Spleen (tissue), 11 donors: Measurements from ENCODE around the gene CST1. TPM values are rescaled to one million over a fixed set of nuclear protein-coding genes. Genes with fewer than 3 reads are reported as not detected.

Experiments
- DNase-seq: peaks from one replicate; pipeline ENCODE4 v3.0.0-alpha.2; 2020
- H3K27ac ChIP-seq, 8 donors: fragments of 200-600 bp; sonication (generic) in 7 of 8; 1 replicate in 4 of 8; 2 replicates in 4 of 8; pipeline versions ENCODE4 v1.5.0 to v1.8.0; 2016 to 2021; ENCODE audit warnings: inconsistent platforms in 4 of 8, mild to moderate bottlenecking in 4 of 8, moderate library complexity in 1 of 8
- H3K27me3 ChIP-seq, 7 donors: fragments of 200-600 bp; sonication (generic) in 6 of 7; replicated peaks in 1 of 7; 1 replicate in 4 of 7; 2 replicates in 3 of 7; pipeline versions ENCODE4 v1.5.0 to v1.8.0; 2016 to 2021; ENCODE audit warnings: inconsistent platforms in 3 of 7, mild to moderate bottlenecking in 1 of 7
- H3K36me3 ChIP-seq, 6 donors: fragments of 200-600 bp; sonication (generic) in 5 of 6; 1 replicate in 4 of 6; 2 replicates in 2 of 6; pipeline versions ENCODE4 v1.5.0 to v1.8.0; 2016 to 2021; ENCODE audit warnings: inconsistent platforms in 2 of 6
- H3K4me1 ChIP-seq, 6 donors: fragments of 200-600 bp; sonication (generic) in 5 of 6; 1 replicate in 3 of 6; 2 replicates in 3 of 6; pipeline versions ENCODE4 v1.5.0 to v1.8.0; 2016 to 2021; ENCODE audit warnings: inconsistent platforms in 3 of 6
- H3K4me3 ChIP-seq, 8 donors: fragments of 200-600 bp; sonication (generic) in 7 of 8; 1 replicate in 4 of 8; 2 replicates in 4 of 8; pipeline versions ENCODE4 v1.5.0 to v1.8.0; 2016 to 2021; ENCODE audit warnings: inconsistent platforms in 4 of 8, mild to moderate bottlenecking in 4 of 8, moderate library complexity in 2 of 8
- H3K9me3 ChIP-seq, 8 donors: fragments of 200-600 bp; sonication (generic) in 7 of 8; 1 replicate in 4 of 8; 2 replicates in 4 of 8; pipeline versions ENCODE4 v1.5.0 to v1.8.0; 2016 to 2021; ENCODE audit warnings: inconsistent platforms in 4 of 8
- POLR2A ChIP-seq, 3 donors: fragments of 450-650 bp; IDR thresholded peaks; one replicate each; pipeline ENCODE4 v1.5.1; 2017; ENCODE audit warnings: antibody characterized with exemption in 3 of 3, mild to moderate bottlenecking in 1 of 3
- POLR2AphosphoS5 ChIP-seq, 3 donors: sonication (generic); formaldehyde crosslinking; IDR thresholded peaks; one replicate each; pipeline ENCODE4 v1.5.1; 2017; ENCODE audit warnings: antibody characterized with exemption in 3 of 3
- WGBS, 5 donors: extraction: QIAGEN DNeasy Blood & Tissue Kit in 3 of 5; methylation state at CpG; one replicate each; pipeline versions ENCODE4 v1.1.5 to v1.1.7; 2013 to 2018; 5-methylcytosine and 5-hydroxymethylcytosine counted together
- intact Hi-C: fragments of 100-400 bp; cut with DNase I; formaldehyde crosslinking; loops from one replicate; pipeline ENCODE4 v1.15.0; 2023; ENCODE audit warnings: low total_unique reads
- polyA plus RNA-seq, 3 donors: library from polyadenylated mRNA; stranded (reverse); fragments of 200-250 nt; gene quantifications; one replicate each; pipeline ENCODE4 v1.2.1, GENCODE V29; 2013
- total RNA-seq, 7 donors: library from RNA; depleted of rRNA in 3 of 7; stranded (reverse); fragments of >200 nt in 3 of 7; fragmentation: NEBNext Ultra II Directional in 4 of 7; extraction: Animal tissue kit (Norgen Biotek cat#: 25700) in 4 of 7; gene quantifications; one replicate each; pipeline versions ENCODE4 v1.1.0 to v1.2.1, GENCODE V29; 2016 to 2021
- TF ChIP-seq, protein P1 (sequence below), 11 experiments: fragments of 200-600 bp in 7 of 11; fragments of 450-650 bp in 4 of 11; sonication (generic) in 4 of 11; IDR thresholded peaks in 8 of 11; conservative IDR thresholded peaks in 3 of 11; 1 replicate in 7 of 11; 2 replicates in 4 of 11; pipeline versions ENCODE4 v1.4.0 to v1.8.0; 2016 to 2021; ENCODE audit warnings: antibody characterized with exemption in 11 of 11, inconsistent platforms in 4 of 11, mild to moderate bottlenecking in 1 of 11
- donor health status: healthy with polysubstance abuse.
- donor health status: DM: no; HTN: no; CAD: no; lungs with moderate emphysema.
- donor health status: DM: no; HTN: no; CAD: no.
- donor health status: Bipolar disorder and iron deficiency.
- donor health status: healthy.
- donor health status: DM: no; HTN: no; CAD: no.
- donor health status: DM: yes; HTN: yes; CAD: no.

Gene CST1
- total and polyA plus RNA-seq, 10 donors: not detected

GRCh38 chr20:23753589-23753988, 2.9 kb upstream of the CST1 start:
- no peak overlapping the region for H3K4me3 ChIP-seq
- peaks cover 0 to 11% (median 0%) of the 10 kb centered on the region in 7 donors for H3K27me3 ChIP-seq
- no peak for DNase-seq
- no peak overlapping the region for H3K27ac ChIP-seq
- no peaks in the 10 kb centered on the region for H3K36me3 ChIP-seq
- H3K4me1 ChIP-seq: no peaks in the 10 kb centered on the region
- intact Hi-C loops: no loop called here
- TF ChIP-seq POLR2AphosphoS5 (IDR thresholded peaks at IDR 0.05) (no peak), POLR2A (IDR thresholded peaks at IDR 0.05) (no peak)
- no peaks in the 10 kb centered on the region for H3K9me3 ChIP-seq
- 83 to 89% (median 86%) methylated on average over 2 of the region's 2 CpGs for WGBS, 5 donors

DNA sequence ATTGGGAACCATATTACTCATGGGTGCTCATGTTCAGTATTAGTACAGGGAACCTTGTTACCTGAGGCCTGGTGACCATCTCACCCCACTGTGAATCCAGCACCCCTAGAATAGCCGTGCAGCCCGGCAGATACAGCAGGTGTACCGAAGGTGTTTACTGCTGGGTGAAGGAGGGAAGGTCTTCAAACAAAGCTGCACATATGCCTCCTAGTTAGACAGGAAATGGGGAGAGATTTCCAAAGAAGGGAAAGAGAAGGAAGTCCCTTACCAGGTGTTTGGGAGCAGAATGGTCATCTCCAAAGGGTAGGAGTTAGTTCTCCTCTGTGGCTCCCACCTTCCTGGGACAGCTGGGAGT, 2.4 kb upstream of the CST1 start:
- DNase-seq: no peak
- Histone ChIP-seq H3K9me3 (no peaks in the 10 kb centered on the region), H3K4me1 (no peaks in the 10 kb centered on the region), H3K27ac (no peak overlapping the region), H3K27me3 (peaks cover 0 to 11% (median 0%) of the 10 kb centered on the region in 7 donors), H3K36me3 (no peaks in the 10 kb centered on the region), H3K4me3 (no peak overlapping the region)
- TF ChIP-seq POLR2AphosphoS5 (IDR thresholded peaks at IDR 0.05): no peak
- TF ChIP-seq POLR2A (IDR thresholded peaks at IDR 0.05): no peak
- TF ChIP-seq, protein P1, sequence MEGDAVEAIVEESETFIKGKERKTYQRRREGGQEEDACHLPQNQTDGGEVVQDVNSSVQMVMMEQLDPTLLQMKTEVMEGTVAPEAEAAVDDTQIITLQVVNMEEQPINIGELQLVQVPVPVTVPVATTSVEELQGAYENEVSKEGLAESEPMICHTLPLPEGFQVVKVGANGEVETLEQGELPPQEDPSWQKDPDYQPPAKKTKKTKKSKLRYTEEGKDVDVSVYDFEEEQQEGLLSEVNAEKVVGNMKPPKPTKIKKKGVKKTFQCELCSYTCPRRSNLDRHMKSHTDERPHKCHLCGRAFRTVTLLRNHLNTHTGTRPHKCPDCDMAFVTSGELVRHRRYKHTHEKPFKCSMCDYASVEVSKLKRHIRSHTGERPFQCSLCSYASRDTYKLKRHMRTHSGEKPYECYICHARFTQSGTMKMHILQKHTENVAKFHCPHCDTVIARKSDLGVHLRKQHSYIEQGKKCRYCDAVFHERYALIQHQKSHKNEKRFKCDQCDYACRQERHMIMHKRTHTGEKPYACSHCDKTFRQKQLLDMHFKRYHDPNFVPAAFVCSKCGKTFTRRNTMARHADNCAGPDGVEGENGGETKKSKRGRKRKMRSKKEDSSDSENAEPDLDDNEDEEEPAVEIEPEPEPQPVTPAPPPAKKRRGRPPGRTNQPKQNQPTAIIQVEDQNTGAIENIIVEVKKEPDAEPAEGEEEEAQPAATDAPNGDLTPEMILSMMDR (IDR thresholded peaks at IDR 0.05 in 8 of 11, conservative IDR thresholded peaks at IDR 0.05 in 3 of 11): no peak
- intact Hi-C loops: no loop called here
- 86 to 97% (median 91%) methylated on average over 3 of the region's 3 CpGs for WGBS, 5 donors

DNA sequence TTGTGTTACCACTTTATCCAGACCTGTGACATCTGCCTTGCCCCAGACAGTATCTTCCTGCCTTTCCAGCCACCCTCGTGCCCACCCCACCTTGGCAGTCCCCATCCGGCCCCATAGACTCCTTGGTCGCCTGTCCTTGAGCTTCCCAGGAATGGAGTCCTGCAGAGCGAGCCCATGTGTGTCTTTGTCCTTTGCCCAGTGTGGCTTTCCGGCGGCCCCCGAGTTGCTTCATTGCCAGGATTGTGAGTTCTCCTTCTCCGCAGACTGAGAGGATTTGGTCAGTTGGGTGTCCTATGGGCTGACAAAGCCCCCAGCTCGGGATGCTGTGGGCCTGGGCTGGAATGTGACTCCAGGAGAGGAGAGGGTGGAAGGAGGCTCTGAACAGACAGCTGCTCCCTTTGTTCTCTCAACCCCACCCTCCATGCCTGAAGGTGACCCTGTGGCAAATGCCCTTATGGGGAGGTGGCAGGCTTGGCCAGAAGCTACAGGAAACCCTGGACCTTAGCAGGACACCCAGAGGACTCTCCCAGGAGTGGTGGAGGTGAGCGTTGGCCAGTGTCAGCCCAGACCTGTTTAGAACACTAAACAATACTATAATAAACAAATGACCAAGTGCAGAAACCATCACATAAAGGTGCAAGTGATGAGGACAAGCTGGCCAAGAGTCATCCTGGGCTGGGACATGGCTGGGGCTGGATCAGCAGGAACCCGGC, 1.9 kb upstream of the CST1 start:
- no peak for DNase-seq
- Histone ChIP-seq H3K36me3 (no peaks in the 10 kb centered on the region), H3K9me3 (no peaks in the 10 kb centered on the region), H3K4me1 (no peaks in the 10 kb centered on the region), H3K27me3 (peaks cover 0 to 11% (median 0%) of the 10 kb centered on the region in 7 donors), H3K27ac (no peak overlapping the region), H3K4me3 (no peak overlapping the region)
- TF ChIP-seq POLR2A (IDR thresholded peaks at IDR 0.05): no peak
- TF ChIP-seq, protein P1 (IDR thresholded peaks at IDR 0.05 in 8 of 11, conservative IDR thresholded peaks at IDR 0.05 in 3 of 11): no peak
- no peak for TF ChIP-seq POLR2AphosphoS5 (IDR thresholded peaks at IDR 0.05)
- intact Hi-C loops: no loop called here
- 75 to 93% (median 81%) methylated on average over 11 of the region's 11 CpGs for WGBS, 5 donors

DNA sequence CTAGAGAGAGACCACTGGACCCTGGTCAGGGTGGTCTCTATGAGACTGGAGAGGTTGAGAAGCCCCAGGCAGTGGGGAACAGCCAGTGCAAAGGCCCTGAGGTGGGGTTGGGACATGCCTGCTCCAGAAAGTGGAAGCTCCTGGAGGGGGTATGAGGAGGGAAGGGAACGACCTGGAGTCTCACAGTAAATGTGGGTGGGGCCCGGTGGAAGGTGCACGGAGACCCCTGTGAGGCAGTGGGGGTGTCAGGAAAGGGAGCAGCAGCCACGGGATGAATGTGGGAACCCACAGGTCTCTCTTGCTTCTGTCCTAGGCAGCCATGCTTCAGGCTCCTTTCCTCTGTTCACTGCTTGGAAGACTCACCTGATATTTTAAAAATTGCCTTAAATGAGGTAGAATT, 1.3 kb upstream of the CST1 start:
- Histone ChIP-seq H3K4me3 (no peak overlapping the region), H3K27ac (no peak overlapping the region), H3K9me3 (no peaks in the 10 kb centered on the region), H3K4me1 (no peaks in the 10 kb centered on the region), H3K27me3 (peaks cover 0 to 11% (median 0%) of the 10 kb centered on the region in 7 donors), H3K36me3 (no peaks in the 10 kb centered on the region)
- no peak for DNase-seq
- TF ChIP-seq POLR2AphosphoS5 (IDR thresholded peaks at IDR 0.05) (no peak), POLR2A (IDR thresholded peaks at IDR 0.05) (no peak)
- TF ChIP-seq, protein P1 (IDR thresholded peaks at IDR 0.05 in 8 of 11, conservative IDR thresholded peaks at IDR 0.05 in 3 of 11): no peak
- 74 to 84% (median 78%) methylated on average over 4 of the region's 4 CpGs for WGBS, 5 donors
- intact Hi-C loops: no loop called here
